Nephron (organoid): ENCODE results near the gene RFT1.

ENCODE experiments used
- H3K27ac Mint-ChIP-seq, 3 experiments: 2 replicates each; pipeline ENCODE4 v1.8.0; 2020; ENCODE audit warnings: mixed read lengths in 3 of 3, mild to moderate bottlenecking in 2 of 3, moderate library complexity in 1 of 3
- H3K27me3 Mint-ChIP-seq: 2 replicates; pipeline ENCODE4 v1.8.0; 2021; ENCODE audit warnings: low read depth, mild to moderate bottlenecking, moderate library complexity, mixed read lengths
- H3K36me3 Mint-ChIP-seq: 2 replicates; pipeline ENCODE4 v1.8.0; 2020; ENCODE audit warnings: low read depth, mixed read lengths
- H3K4me1 Mint-ChIP-seq: 2 replicates; pipeline ENCODE4 v1.8.0; 2020; ENCODE audit warnings: mixed read lengths
- H3K4me3 Mint-ChIP-seq, 3 experiments: 2 replicates each; pipeline ENCODE4 v1.8.0; 2020; ENCODE audit warnings: mild to moderate bottlenecking in 3 of 3, mixed read lengths in 3 of 3, moderate library complexity in 2 of 3
- H3K9me3 Mint-ChIP-seq: 2 replicates; pipeline ENCODE4 v1.8.0; 2020; ENCODE audit warnings: mixed read lengths
- CTCF ChIP-seq, 3 experiments: fragments of 200-600 bp; sonication (generic); IDR thresholded peaks; one replicate each; pipeline ENCODE4 v1.5.0; 2021; ENCODE audit warnings: antibody characterized with exemption in 3 of 3; ENCODE audit not compliant: unreplicated experiment in 3 of 3

The RFT1 gene, protein sequence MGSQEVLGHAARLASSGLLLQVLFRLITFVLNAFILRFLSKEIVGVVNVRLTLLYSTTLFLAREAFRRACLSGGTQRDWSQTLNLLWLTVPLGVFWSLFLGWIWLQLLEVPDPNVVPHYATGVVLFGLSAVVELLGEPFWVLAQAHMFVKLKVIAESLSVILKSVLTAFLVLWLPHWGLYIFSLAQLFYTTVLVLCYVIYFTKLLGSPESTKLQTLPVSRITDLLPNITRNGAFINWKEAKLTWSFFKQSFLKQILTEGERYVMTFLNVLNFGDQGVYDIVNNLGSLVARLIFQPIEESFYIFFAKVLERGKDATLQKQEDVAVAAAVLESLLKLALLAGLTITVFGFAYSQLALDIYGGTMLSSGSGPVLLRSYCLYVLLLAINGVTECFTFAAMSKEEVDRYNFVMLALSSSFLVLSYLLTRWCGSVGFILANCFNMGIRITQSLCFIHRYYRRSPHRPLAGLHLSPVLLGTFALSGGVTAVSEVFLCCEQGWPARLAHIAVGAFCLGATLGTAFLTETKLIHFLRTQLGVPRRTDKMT

GRCh38 chr3:53130179-53131061, at the start of gene RFT1:
Gene RFT1 (minus strand): TSS chr3:53130435. CDS start chr3:53130400, 35 bp downstream.
- no peak for TF ChIP-seq CTCF (IDR thresholded peaks at IDR 0.05; ENCODE audit: unreplicated experiment in 3 of 3)
- H3K36me3 Mint-ChIP-seq = no peaks in the 10 kb centered on the region
- no peaks in the 10 kb centered on the region for H3K27me3 Mint-ChIP-seq
- peak within 1 kb of the TSS; percentile 96 to 98 (median 98) for H3K27ac Mint-ChIP-seq
- peak within 1 kb of the TSS; percentile 87 to 92 (median 89) for H3K4me3 Mint-ChIP-seq
- no peaks in the 10 kb centered on the region for H3K9me3 Mint-ChIP-seq
- H3K4me1 Mint-ChIP-seq = peaks cover 20% of the 10 kb centered on the region

DNA sequence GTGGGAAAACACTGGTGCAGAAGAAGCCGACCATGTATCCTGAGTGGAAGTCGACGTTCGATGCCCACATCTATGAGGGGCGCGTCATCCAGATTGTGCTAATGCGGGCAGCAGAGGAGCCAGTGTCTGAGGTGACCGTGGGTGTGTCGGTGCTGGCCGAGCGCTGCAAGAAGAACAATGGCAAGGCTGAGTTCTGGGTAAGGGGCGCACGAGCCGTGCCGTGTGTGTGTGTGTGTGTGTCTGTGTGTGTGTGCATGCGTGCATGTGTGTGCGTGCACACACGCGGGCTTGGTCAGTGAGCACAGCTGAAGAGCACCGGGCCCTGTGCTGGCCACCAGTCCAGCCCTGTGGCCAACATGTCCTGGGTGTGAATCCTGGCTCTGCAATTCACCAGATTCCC, 49.3 kb upstream of the RFT1 start:
- no peaks in the 10 kb centered on the region for H3K9me3 Mint-ChIP-seq
- peaks cover under 1% of the 10 kb centered on the region for H3K27me3 Mint-ChIP-seq
- peaks cover 8% of the 10 kb centered on the region for H3K36me3 Mint-ChIP-seq
- no peaks in the 10 kb centered on the region for H3K4me1 Mint-ChIP-seq
- no peak overlapping the region for H3K27ac Mint-ChIP-seq
- TF ChIP-seq CTCF (IDR thresholded peaks at IDR 0.05; ENCODE audit: unreplicated experiment in 3 of 3) = no peak
- no peak overlapping the region for H3K4me3 Mint-ChIP-seq

DNA sequence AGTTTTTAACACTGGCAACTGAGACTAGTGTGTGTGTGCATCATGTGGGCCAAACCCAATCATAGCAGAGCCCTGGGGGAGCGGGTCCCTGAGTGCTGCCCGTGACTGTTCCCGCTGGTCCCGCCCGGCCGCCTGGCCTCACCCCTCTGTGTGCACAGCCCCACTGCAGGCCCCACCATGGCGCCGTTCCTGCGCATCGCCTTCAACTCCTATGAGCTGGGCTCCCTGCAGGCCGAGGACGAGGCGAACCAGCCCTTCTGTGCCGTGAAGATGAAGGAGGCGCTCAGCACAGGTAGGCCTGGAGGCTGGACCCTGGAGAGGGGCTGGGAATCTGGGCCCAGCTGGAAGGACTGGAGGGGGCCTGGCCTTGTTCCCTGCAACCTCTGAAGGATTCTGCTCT, 48.0 kb upstream of the RFT1 start:
- no peaks in the 10 kb centered on the region for H3K4me1 Mint-ChIP-seq
- no peak for TF ChIP-seq CTCF (IDR thresholded peaks at IDR 0.05; ENCODE audit: unreplicated experiment in 3 of 3)
- H3K4me3 Mint-ChIP-seq = no peak overlapping the region
- H3K9me3 Mint-ChIP-seq = no peaks in the 10 kb centered on the region
- H3K36me3 Mint-ChIP-seq = peaks cover 12% of the 10 kb centered on the region
- H3K27ac Mint-ChIP-seq = no peak overlapping the region
- H3K27me3 Mint-ChIP-seq = no peaks in the 10 kb centered on the region

DNA sequence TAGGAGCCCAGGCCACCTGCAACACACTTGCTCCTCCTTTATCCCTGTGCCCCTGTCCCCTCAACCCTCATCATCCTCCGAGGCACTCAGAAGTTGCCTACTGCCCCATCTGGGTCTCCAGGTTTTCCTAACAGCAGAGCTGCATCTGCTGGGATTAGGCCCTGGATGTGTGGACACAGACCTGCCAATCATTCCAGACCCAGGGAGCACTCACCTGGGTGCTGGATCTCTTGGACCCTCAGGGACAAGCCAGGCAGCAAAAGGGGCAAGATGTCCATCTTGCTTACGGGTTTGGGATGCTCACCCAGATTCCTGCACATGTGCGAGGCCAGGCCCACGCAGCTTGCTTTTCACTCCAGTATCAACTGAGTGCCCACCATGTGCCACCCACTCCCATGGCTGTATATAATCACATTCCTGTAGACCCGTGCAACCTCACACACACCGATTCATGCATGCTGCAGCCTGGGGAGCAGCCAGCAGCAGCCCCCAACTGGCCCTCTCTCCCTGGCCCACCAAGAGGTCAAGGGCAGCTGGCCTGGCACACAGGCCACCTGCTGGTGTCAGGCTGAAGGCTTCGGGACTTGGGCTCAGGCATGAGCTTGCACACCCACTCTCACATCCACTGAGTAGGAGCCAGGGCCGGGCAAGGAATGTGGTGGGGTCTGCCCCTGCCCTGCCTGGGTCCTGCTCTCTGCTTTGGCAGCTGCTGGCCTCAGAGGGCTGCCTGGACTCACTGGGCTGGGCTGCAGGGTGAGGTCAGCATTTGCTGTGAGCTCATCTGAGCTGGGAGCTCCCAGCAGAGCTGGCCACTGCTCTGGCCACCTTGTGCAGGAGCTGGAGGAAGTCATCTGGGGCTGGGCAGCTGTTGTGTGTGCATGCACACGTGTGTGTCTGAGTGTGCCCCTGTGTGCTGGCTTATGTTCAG, 45.6 kb upstream of the RFT1 start:
- Mint-ChIP-seq H3K36me3 (peaks cover 12% of the 10 kb centered on the region), H3K27ac (no peak overlapping the region), H3K4me1 (peaks cover 1% of the 10 kb centered on the region), H3K4me3 (no peak overlapping the region), H3K9me3 (no peaks in the 10 kb centered on the region), H3K27me3 (no peaks in the 10 kb centered on the region)
- no peak for TF ChIP-seq CTCF (IDR thresholded peaks at IDR 0.05; ENCODE audit: unreplicated experiment in 3 of 3)
